H1 (cell line): ENCODE measurements around the gene AAMP. TPM values are rescaled to one million over a fixed set of nuclear protein-coding genes. Genes with fewer than 3 reads are reported as not detected.

Source experiments
- CTCF ChIA-PET: fragments of 300-600 bp; sonication (Branson Sonifier 250); formaldehyde crosslinking; loops from one replicate; lab custom pipeline; 2021; ENCODE audit not compliant: partially characterized antibody; lab: Charles Lee
- POLR2A ChIA-PET: fragments of 300-600 bp; sonication (Branson Sonifier 250); formaldehyde crosslinking; loops from one replicate; lab custom pipeline; 2021; ENCODE audit warnings: inconsistent platforms; ENCODE audit not compliant: partially characterized antibody; lab: Charles Lee
- DNase-seq, 2 experiments: peaks; one replicate each; pipeline versions ENCODE4 v3.0.0 to v3.0.0-alpha.2; 2010 to 2022; ENCODE audit warnings: low spot score in 2 of 2, low read depth in 1 of 2, mixed read lengths in 1 of 2
- FAIRE-seq: peaks from 2 replicates; lab custom pipeline; 2011; peaks lifted over from hg19 to GRCh38; lab: Jason Lieb, UNC
- H2AFZ ChIP-seq: 2 replicates; pipeline ENCODE4 v1.8.1; 2012; ENCODE audit warnings: low read length, inconsistent platforms
- H2AK5ac ChIP-seq: 2 replicates; pipeline ENCODE4 v1.6.1; 2013; ENCODE audit warnings: low read depth, low read length
- H2BK120ac ChIP-seq: replicated peaks from 2 replicates; pipeline ENCODE3; 2013; ENCODE audit warnings: low read depth, low read length, inconsistent platforms
- H2BK12ac ChIP-seq: 2 replicates; pipeline ENCODE4 v1.6.1; 2013; ENCODE audit warnings: low read depth, low read length
- H2BK15ac ChIP-seq: 2 replicates; pipeline ENCODE4 v1.6.1; 2013; ENCODE audit warnings: low read length
- H2BK20ac ChIP-seq: 2 replicates; pipeline ENCODE4 v1.6.1; 2013; ENCODE audit warnings: low read length
- H2BK5ac ChIP-seq: 2 replicates; pipeline ENCODE4 v1.6.1; 2013; ENCODE audit warnings: low read depth, low read length
- H3K14ac ChIP-seq: 2 replicates; pipeline ENCODE4 v1.6.1; 2013; ENCODE audit warnings: inconsistent platforms; ENCODE audit not compliant: insufficient read length
- H3K18ac ChIP-seq: 2 replicates; pipeline ENCODE4 v1.6.1; 2013; ENCODE audit warnings: low read length; ENCODE audit errors: extremely low read depth
- H3K23ac ChIP-seq: 2 replicates; pipeline ENCODE4 v1.6.1; 2013; ENCODE audit warnings: inconsistent platforms; ENCODE audit not compliant: insufficient read length
- H3K23me2 ChIP-seq: 2 replicates; pipeline ENCODE4 v1.6.1; 2013; ENCODE audit warnings: low read depth, low read length
- H3K27ac ChIP-seq: 2 replicates; pipeline ENCODE4 v1.6.1; 2011; ENCODE audit warnings: low read depth, low read length, inconsistent platforms
- H3K27me3 ChIP-seq, 4 experiments: replicated peaks in 1 of 4; 1 replicate in 1 of 4; 2 replicates in 3 of 4; pipeline versions ENCODE4 v1.6.1 to v1.8.1; 2011 to 2013; ENCODE audit warnings: low read length in 3 of 4, mild to moderate bottlenecking in 3 of 4, inconsistent platforms in 2 of 4, mixed read lengths in 2 of 4, moderate library complexity in 1 of 4; ENCODE audit not compliant: control insufficient read depth in 3 of 4, insufficient read depth in 3 of 4; ENCODE audit errors: extremely low read depth in 1 of 4
- H3K36me3 ChIP-seq, 4 experiments: 2 replicates each; pipeline versions ENCODE4 v1.6.1 to v1.8.1; 2011 to 2013; ENCODE audit warnings: mild to moderate bottlenecking in 4 of 4, low read length in 3 of 4, moderate library complexity in 2 of 4, control low read depth in 1 of 4, inconsistent platforms in 1 of 4; ENCODE audit not compliant: insufficient read depth in 4 of 4, control insufficient read depth in 2 of 4
- H3K4ac ChIP-seq: replicated peaks from 2 replicates; pipeline ENCODE3; 2013; ENCODE audit warnings: low read length, low read depth, mixed read lengths, inconsistent platforms; ENCODE audit not compliant: insufficient read length
- H3K4me1 ChIP-seq, 4 experiments: replicated peaks in 1 of 4; 1 replicate in 1 of 4; 2 replicates in 3 of 4; pipeline versions ENCODE4 v1.6.1 to v1.8.1; 2011 to 2013; ENCODE audit warnings: low read length in 3 of 4, inconsistent platforms in 2 of 4, mixed read lengths in 1 of 4; ENCODE audit not compliant: insufficient read depth in 4 of 4, control insufficient read depth in 3 of 4
- H3K4me2 ChIP-seq, 2 experiments: 2 replicates each; pipeline versions ENCODE4 v1.6.1 to v1.8.1; 2011 to 2013; ENCODE audit warnings: low read depth in 2 of 2, low read length in 2 of 2, control low read depth in 1 of 2, inconsistent platforms in 1 of 2, mild to moderate bottlenecking in 1 of 2; ENCODE audit not compliant: insufficient read depth in 1 of 2
- H3K4me3 ChIP-seq, 4 experiments: fragments of 200-600, 300-600 bp in 1 of 4; sonication (generic), shearing (Covaris generic), sonication (Bioruptor Twin) in 1 of 4; 2 replicates each; pipeline versions ENCODE4 v1.5.1 to v1.8.1; 2011 to 2016; ENCODE audit warnings: low read length in 4 of 4, low read depth in 3 of 4, control low read depth in 2 of 4, inconsistent platforms in 2 of 4, mild to moderate bottlenecking in 2 of 4, mixed read lengths in 1 of 4, moderate library complexity in 1 of 4; ENCODE audit not compliant: insufficient read depth in 2 of 4; ENCODE audit errors: extremely low read depth in 1 of 4
- H3K56ac ChIP-seq: replicated peaks from 2 replicates; pipeline ENCODE3; 2013; ENCODE audit warnings: low read depth, mild to moderate bottlenecking, mixed read lengths, low read length, inconsistent platforms; ENCODE audit not compliant: insufficient read length
- H3K79me1 ChIP-seq: 2 replicates; pipeline ENCODE4 v1.6.1; 2013; ENCODE audit warnings: low read depth, low read length, control low read depth
- H3K79me2 ChIP-seq, 2 experiments: 2 replicates each; pipeline versions ENCODE4 v1.6.1 to v1.8.1; 2012 to 2013; ENCODE audit warnings: low read length in 2 of 2, mild to moderate bottlenecking in 2 of 2, inconsistent platforms in 1 of 2; ENCODE audit not compliant: insufficient read depth in 2 of 2, control insufficient read depth in 1 of 2
- H3K9ac ChIP-seq, 4 experiments: replicated peaks in 1 of 4; 1 replicate in 1 of 4; 2 replicates in 3 of 4; pipeline versions ENCODE4 v1.6.1 to v1.8.1; 2011 to 2013; ENCODE audit warnings: low read depth in 3 of 4, low read length in 3 of 4, control low read depth in 2 of 4, mild to moderate bottlenecking in 2 of 4, moderate library complexity in 2 of 4, inconsistent platforms in 1 of 4; ENCODE audit errors: extremely low read depth in 1 of 4
- H3K9me3 ChIP-seq, 2 experiments: 2 replicates each; pipeline versions ENCODE4 v1.6.1 to v1.8.1; 2012 to 2013; ENCODE audit warnings: mild to moderate bottlenecking in 2 of 2, moderate library complexity in 2 of 2, control low read depth in 1 of 2, inconsistent platforms in 1 of 2, low read depth in 1 of 2, low read length in 1 of 2, mixed read lengths in 1 of 2; ENCODE audit not compliant: insufficient read depth in 2 of 2
- H4K20me1 ChIP-seq, 2 experiments: replicated peaks in 1 of 2; 2 replicates each; pipeline versions ENCODE3 to v1.8.1; 2011 to 2013; ENCODE audit warnings: inconsistent platforms in 2 of 2, low read length in 2 of 2, mild to moderate bottlenecking in 1 of 2; ENCODE audit not compliant: insufficient read depth in 2 of 2, control insufficient read depth in 1 of 2
- H4K5ac ChIP-seq: 2 replicates; pipeline ENCODE4 v1.6.1; 2013; ENCODE audit warnings: low read length, low read depth, mixed read lengths, inconsistent platforms; ENCODE audit not compliant: insufficient read length
- H4K8ac ChIP-seq: 2 replicates; pipeline ENCODE4 v1.8.0; 2013; ENCODE audit warnings: mild to moderate bottlenecking, moderate library complexity, low read length, inconsistent platforms; ENCODE audit not compliant: insufficient read depth; ENCODE audit errors: extremely low read depth
- H4K91ac ChIP-seq: replicated peaks from 2 replicates; pipeline ENCODE3; 2013; ENCODE audit warnings: low read length, mixed read lengths, inconsistent platforms; ENCODE audit not compliant: insufficient read length
- ASH2L ChIP-seq: fragments of 200-600, 300-600 bp; sonication (generic); IDR thresholded peaks from one replicate; pipeline ENCODE4 v1.7.1; 2017; ENCODE audit warnings: low read length
- BACH1 ChIP-seq: IDR thresholded peaks from 2 replicates; pipeline ENCODE4 v1.6.1; 2012; ENCODE audit warnings: low read length, improper control_type of control experiment
- CHD2 ChIP-seq: IDR thresholded peaks from 2 replicates; pipeline ENCODE4 v1.6.1; 2012; ENCODE audit warnings: low read length, improper control_type of control experiment
- CREB1 ChIP-seq: IDR thresholded peaks from 2 replicates; pipeline ENCODE4 v1.6.1; 2012; ENCODE audit warnings: inconsistent platforms
- TEAD4 ChIP-seq: IDR thresholded peaks from 2 replicates; pipeline ENCODE4 v1.6.1; 2012; ENCODE audit warnings: low read depth, low read length, inconsistent platforms, mixed read lengths
- WGBS, 2 experiments: shearing (Covaris generic) in 1 of 2; methylation state at CpG; one replicate each; pipeline versions ENCODE4 v1.1.6 to v1.1.7; 2013 to 2015; ENCODE audit warnings: low lambda C conversion rate in 2 of 2, mixed read lengths in 2 of 2, inconsistent platforms in 1 of 2, low coverage in 1 of 2, missing lambda C conversion rate in 1 of 2; ENCODE audit not compliant: insufficient replicate concordance in 2 of 2, insufficient coverage in 1 of 2, insufficient read length in 1 of 2; ENCODE audit errors: extremely low coverage in 1 of 2, missing lambda C conversion rate in 1 of 2; 5-methylcytosine and 5-hydroxymethylcytosine counted together
- polyA plus RNA-seq, 7 experiments: library from polyadenylated mRNA; depleted of rRNA in 3 of 7; stranded (reverse) in 5 of 7; unstranded in 2 of 7; fragments of >200 nt in 5 of 7; fragments of 200-250 nt in 2 of 7; gene quantifications; 1 replicate in 5 of 7; 2 replicates in 1 of 7; 4 replicates in 1 of 7; pipeline versions ENCODE4 v1.2.1 to v1.2.3, GENCODE V29; 2011 to 2013; ENCODE audit warnings: missing spikeins in 2 of 7, mixed read lengths in 2 of 7
- total RNA-seq: library from RNA; stranded (reverse); fragmentation: NEBNext Ultra II Directional; extraction: Animal tissue kit (Norgen Biotek cat#: 25700); gene quantifications from 2 replicates; pipeline ENCODE4 v1.2.1, GENCODE V29; 2021

Gene AAMP
- total and polyA plus RNA-seq, 2 of the 8 experiments (the other 6 are each of a cell fraction or from before 2014, with no cell fraction given), result 119 to 125 TPM

DNA sequence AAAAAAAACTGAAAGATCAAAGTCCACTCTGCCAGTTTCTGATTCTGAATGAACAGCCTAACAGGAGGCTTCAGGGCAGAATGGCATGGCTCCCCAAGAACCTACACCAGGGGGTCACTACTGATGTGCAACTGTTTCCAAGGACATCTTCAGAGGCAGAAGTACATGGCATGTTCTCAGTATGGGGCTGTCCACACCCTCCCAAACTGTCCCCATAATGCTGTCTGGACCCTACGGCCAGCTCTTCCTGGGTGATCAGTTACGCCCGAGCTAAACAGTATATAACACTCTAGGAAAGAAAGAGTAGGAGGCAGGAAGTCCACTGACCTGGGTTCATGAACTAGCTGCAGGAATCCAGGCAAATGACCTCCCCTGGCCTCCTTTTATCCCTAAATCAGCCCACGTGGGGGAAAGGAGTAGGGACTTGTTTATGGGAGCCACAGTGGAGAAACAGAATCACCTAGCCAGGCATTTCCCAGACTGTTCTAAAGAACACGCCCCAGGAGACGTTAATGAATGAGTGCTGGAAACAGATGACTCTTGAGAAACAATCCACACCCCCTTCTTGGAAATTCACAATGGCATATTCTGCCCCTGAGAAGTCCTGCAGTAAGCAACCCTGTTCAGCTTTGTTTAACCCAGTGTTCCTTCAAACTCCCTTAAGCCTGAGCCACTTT lies 19.8 kb upstream of the AAMP start:
- Histone ChIP-seq H3K4me1 (peaks cover 7 to 12% (median 8%) of the 10 kb centered on the region in 4 experiments; a peak in 6 of 7 replicates), H3K79me1 (0 out of 2 replicates have a peak, but pooled peaks cover 8% of the 10 kb centered on the region), H2BK12ac (no peak overlapping the region), H3K14ac (no peak overlapping the region), H3K18ac (no peak overlapping the region), H4K8ac (no peak overlapping the region), H3K9ac (no peak overlapping the region; a peak in 1 of 7 replicates), H3K27me3 (no peaks in the 10 kb centered on the region), H3K4me2 (no peak overlapping the region), H2BK120ac (no peak overlapping the region), H2BK5ac (no peak overlapping the region), H3K23me2 (peaks cover 5% of the 10 kb centered on the region; the same call in 1 of the 2 replicates), H2BK20ac (no peak overlapping the region), H2AK5ac (no peak overlapping the region), H3K4ac (no peak overlapping the region), H3K56ac (no peak overlapping the region), H3K9me3 (no peaks in the 10 kb centered on the region), H3K27ac (no peak overlapping the region), H3K4me3 (no peak overlapping the region), H3K36me3 (no peaks in the 10 kb centered on the region), H4K5ac (no peak overlapping the region), H3K79me2 (no peaks in the 10 kb centered on the region), H4K91ac (no peak overlapping the region), H3K23ac (no peak overlapping the region), H2AFZ (no peak overlapping the region), H2BK15ac (0 out of 2 replicates have a peak overlapping the region, but pooled peaks have one; percentile 61), H4K20me1 (no peaks in the 10 kb centered on the region)
- FAIRE-seq (no peak), DNase-seq (no peak)
- CTCF ChIA-PET, result interaction anchor here (0.6 to 12.1 kb wide), 8 partner anchors 9 to 380 kb away, joined by 3 to 94 read pairs (median 12); partner anchors contain the start of genes AAMP, CATIP and PNKD
- WGBS, 2 experiments, result 76% methylated on average over 6 of the region's 6 CpGs; no CpG with 5 or more reads in 1 of the 2 experiments
- no peak for TF ChIP-seq CREB1
- TF ChIP-seq TEAD4, result no peak
- no peak for TF ChIP-seq ASH2L
- TF ChIP-seq BACH1, result no peak
- TF ChIP-seq CHD2, result no peak
- POLR2A ChIA-PET, result interaction anchor here (1.3 kb wide), 1 partner anchor 34 kb away, joined by 3 read pairs; no protein-coding TSS in a partner anchor
